Astrocyte of the cerebellum (primary cell): ENCODE data around the gene TRAFD1.

Experiments used
- DNase-seq: peaks from one replicate; pipeline ENCODE4 v3.0.0-alpha.2; 2011; ENCODE audit warnings: low read depth
- H3K4me3 ChIP-seq: 2 replicates; pipeline ENCODE4 v1.5.1; 2011; ENCODE audit warnings: mild to moderate bottlenecking, low read depth, low read length, moderate library complexity
- in situ Hi-C: cut with HindIII; loops from 2 replicates; pipeline ENCODE4 v1.10.0; 2017; ENCODE audit warnings: low sequenced_read_pairs
- TF ChIP-seq, protein P1 (sequence below): IDR thresholded peaks from 2 replicates; pipeline ENCODE4 v1.5.1; 2012; ENCODE audit warnings: low read length, low read depth, moderate library complexity, mild to moderate bottlenecking; ENCODE audit errors: missing control alignments

The TRAFD1 gene

DNA sequence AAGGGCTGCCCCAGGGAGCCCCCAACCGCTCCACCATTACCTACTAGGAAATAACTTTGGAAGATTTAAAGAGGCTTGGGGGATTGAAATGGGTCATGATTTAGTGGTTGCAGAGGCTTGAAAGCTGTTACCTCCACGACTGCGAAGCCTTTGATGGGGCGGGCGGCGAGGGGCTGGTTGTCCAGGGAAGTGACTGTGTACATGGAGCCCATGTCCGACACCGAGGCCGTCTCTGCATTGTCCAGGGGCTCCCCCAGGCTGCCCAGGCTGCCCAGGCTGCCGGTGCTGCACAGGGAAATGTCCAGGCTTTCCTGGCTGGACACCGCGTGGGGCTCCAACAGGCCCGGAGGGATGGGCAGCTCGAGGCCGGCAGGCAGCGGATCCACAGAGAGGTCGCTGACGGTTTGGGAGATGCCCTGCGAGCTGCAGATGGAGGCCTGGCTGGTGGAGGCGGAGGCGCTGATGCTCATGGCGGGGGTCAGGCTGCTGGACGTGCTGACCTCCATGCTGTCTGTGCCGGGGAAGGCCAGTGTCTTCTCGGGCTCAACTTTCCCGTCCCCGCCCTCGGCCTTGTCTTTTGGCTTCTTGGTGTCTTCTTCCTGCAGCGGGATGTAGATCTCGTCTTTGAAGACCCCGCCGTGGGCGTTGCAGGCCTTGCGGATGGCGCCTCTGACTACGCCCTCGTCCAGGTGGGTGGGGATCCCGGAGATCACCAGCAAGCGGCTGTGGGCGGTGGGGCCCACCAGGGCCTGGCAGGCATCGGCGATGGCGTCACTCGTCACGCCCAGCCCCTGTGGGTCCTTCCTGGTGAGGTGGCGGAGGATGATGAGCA, 58.9 kb downstream of the TRAFD1 start:
- no peak overlapping the region for H3K4me3 ChIP-seq
- DNase-seq: no peak
- TF ChIP-seq, protein P1, sequence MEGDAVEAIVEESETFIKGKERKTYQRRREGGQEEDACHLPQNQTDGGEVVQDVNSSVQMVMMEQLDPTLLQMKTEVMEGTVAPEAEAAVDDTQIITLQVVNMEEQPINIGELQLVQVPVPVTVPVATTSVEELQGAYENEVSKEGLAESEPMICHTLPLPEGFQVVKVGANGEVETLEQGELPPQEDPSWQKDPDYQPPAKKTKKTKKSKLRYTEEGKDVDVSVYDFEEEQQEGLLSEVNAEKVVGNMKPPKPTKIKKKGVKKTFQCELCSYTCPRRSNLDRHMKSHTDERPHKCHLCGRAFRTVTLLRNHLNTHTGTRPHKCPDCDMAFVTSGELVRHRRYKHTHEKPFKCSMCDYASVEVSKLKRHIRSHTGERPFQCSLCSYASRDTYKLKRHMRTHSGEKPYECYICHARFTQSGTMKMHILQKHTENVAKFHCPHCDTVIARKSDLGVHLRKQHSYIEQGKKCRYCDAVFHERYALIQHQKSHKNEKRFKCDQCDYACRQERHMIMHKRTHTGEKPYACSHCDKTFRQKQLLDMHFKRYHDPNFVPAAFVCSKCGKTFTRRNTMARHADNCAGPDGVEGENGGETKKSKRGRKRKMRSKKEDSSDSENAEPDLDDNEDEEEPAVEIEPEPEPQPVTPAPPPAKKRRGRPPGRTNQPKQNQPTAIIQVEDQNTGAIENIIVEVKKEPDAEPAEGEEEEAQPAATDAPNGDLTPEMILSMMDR: no peak
- in situ Hi-C loops: no loop called here

DNA sequence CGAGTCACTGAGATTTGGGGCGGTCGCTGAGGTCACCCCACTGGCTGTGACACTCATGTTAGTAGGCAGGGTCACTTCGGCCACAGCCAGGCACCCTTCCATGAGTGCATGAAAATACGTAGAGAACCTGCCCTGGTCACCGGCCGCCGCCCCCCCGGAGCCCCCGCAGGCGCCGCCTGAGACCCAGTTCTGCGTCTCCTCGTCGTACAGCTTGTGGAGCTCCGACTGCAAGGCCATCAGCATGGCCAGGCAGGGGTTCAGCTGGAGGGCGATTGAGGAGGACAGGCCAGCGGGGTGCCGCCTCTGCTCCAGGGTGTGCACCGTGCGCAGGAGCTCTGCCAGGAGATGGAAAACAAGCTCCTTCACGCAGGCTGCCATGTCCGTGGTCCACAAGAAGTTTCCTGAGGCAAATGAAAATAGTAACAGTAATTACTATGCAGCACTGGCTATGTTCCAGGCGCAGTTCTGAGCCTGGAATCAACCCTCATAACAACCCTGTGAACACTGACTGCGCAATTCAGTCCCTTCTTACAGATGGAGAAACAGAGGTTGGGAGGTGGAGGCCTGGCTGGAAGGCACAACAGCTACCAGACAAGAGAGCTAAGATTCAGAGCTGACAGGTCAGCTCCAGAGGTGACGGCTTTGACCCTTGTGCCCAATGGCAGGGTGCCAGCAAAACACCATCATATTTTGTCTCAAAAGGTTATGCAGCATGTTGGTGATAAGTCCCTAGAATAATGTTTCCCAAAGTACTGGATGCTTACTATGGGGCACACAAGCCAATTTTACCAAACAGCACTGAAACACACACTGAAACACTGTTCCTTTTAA, 59.9 kb downstream of the TRAFD1 start:
- in situ Hi-C loops: no loop called here
- TF ChIP-seq, protein P1: no peak
- no peak overlapping the region for H3K4me3 ChIP-seq
- DNase-seq: no peak

DNA sequence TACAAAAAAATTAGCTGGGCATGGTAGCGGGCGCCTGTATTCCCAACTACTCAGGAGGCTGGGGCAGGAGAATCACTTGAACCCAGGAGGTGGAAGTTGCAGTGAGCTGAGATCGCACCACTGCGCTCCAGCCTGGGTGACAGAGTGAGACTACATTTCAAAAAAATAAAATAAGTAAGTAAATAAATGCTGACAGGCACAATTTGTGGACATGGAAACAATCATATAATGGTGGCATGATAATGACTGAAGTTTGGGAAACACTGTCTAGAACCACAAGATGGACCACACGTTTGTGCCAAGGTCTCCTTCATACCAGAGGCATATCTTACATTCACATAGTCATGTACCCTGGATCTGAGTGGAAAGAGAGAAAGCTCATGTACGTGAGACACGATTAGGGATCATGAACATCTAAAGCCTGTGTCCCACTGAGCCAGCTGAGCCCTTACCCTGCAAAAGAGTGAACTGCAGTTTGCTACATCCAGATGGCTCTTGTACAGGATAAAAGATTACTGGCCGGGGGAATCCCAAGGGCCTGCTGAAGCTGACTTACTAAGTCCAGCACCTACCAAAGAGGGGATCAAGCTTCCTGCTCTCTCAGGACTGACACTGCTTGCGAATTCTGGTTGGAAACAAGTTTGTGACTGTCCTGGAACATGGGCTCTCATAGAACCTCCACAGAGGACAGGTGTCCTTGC, 62.9 kb downstream of the TRAFD1 start:
- in situ Hi-C loops: no loop called here
- no peak overlapping the region for H3K4me3 ChIP-seq
- TF ChIP-seq, protein P1: no peak
- DNase-seq: no peak

DNA sequence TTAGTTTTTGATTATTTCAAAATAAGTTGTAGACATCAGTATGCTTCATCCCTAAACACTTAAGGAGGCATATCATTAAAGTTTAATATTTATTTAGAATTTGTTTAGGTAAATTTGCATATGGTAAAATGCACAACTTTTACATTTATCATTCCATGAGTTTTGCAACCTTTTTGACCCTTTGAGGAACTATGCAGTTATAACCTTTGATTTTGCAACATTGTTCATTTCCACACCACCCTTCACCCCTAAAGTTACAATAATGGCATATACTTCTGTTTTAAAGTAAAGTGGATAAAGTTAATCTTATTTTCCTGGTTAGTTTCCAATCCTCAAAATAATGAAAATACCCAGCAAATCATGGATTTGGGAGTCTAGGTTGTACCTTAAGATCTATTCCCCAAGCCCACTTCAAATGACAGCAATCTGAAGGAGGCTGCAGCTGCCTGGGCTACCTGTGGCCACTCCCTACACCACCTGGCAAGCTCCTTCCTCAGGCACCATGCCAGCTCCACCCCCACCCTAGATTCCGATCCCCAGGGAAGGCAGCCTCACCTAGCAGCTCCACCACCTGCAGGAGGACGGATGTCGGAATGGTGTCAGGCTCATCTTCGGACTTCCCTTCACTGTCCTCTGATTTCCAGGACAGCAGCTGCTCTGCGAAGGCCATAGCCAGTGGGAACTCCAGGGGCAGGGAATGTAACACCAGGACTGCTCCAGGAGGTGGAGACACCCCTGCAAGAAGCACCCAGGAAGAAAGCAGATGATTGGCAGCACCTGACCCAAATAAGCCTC, 65.1 kb downstream of the TRAFD1 start:
- TF ChIP-seq, protein P1: no peak
- in situ Hi-C loops: no loop called here
- H3K4me3 ChIP-seq: no peak overlapping the region
- DNase-seq: no peak

DNA sequence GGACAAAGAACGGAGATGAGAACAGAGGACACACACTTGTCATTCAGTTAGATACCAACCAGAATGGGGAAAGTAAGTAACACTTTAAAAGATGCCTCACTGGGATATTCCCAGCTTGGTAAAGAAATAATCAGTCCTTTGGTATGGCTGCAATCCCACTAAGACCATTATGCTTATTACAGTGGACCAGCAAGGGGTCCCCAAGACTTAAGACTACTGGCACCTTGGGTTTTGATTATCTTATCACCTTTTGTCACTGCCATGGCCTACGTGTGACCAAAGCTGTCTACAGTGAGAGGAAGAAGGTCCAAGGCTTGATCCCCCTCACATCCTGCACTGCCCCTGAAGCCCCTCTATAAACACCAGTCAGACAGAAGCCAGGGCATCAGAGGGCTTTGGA, 65.8 kb downstream of the TRAFD1 start:
- no peak for DNase-seq
- H3K4me3 ChIP-seq: no peak overlapping the region
- in situ Hi-C loops: no loop called here
- TF ChIP-seq, protein P1: no peak
